GM12892 (cell line): ENCODE results near the gene WNT5A.

Experiments
- POLR2A ChIP-seq: IDR thresholded peaks from 2 replicates; pipeline ENCODE4 v1.6.1; 2011; ENCODE audit warnings: low read depth, low read length, control low read depth
- POLR2AphosphoS5 ChIP-seq: IDR thresholded peaks from 2 replicates; pipeline ENCODE4 v1.6.1; 2011; ENCODE audit warnings: low read depth, low read length, control low read depth
- TAF1 ChIP-seq: IDR thresholded peaks from 2 replicates; pipeline ENCODE4 v1.6.1; 2011; ENCODE audit warnings: low read depth, mild to moderate bottlenecking, control low read depth, low read length, borderline replicate concordance

DNA sequence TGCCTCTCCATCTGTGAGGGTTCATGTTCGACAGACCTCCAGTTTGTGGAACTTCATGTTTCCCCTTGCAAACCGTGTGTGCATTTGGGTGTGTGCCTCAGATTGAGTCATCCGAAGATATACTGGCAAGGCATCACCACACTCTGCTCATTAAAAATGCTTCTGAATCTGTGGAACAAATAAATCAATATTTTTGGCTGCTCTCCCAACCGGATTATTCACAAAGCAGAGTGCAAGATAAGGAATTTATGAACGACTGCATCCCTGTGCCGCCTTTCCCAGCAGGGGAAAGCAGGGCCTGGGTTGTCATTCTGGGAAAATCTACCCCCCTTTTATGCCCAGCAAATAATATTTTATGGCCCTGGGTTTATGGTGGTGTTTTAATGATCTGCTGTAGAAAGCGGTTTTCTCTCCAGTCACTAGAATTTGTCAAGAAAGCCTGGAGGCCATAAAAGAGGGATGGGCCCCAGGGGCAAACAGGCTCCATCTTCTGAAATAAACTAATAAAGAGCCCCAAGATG lies 4.2 kb upstream of the WNT5A start:
- TF ChIP-seq POLR2AphosphoS5 (no peak), POLR2A (no peak), TAF1 (no peak)
